Measurements from ENCODE around the gene PDCL2.

Gene PDCL2

GRCh38 chr4:55540271-55540670 lies 51.8 kb downstream of the PDCL2 start:
- in situ Hi-C loops (cut with MboI; ENCODE audit: low sequenced_read_pairs) = no loop called here

- in situ Hi-C loops (cut with MboI; ENCODE audit: low sequenced_read_pairs) = no loop called here
These were observed 52.4 kb downstream of the PDCL2 start for GRCh38 chr4:55539658-55540057.

GRCh38 chr4:55538531-55538930 lies 53.5 kb downstream of the PDCL2 start:
- in situ Hi-C loops (cut with MboI; ENCODE audit: low sequenced_read_pairs) = no loop called here

GRCh38 chr4:55534306-55534705 lies 57.7 kb downstream of the PDCL2 start:
- in situ Hi-C loops (cut with MboI; ENCODE audit: low sequenced_read_pairs) = no loop called here

GRCh38 chr4:55530691-55531090 lies 61.4 kb downstream of the PDCL2 start:
- in situ Hi-C loops (cut with MboI; ENCODE audit: low sequenced_read_pairs) = no loop called here

GRCh38 chr4:55530167-55530566 lies 61.9 kb downstream of the PDCL2 start:
- in situ Hi-C loops (cut with MboI; ENCODE audit: low sequenced_read_pairs) = no loop called here

GRCh38 chr4:55528491-55528890 lies 63.6 kb downstream of the PDCL2 start:
- in situ Hi-C loops (cut with MboI; ENCODE audit: low sequenced_read_pairs) = no loop called here

- in situ Hi-C loops (cut with MboI; ENCODE audit: low sequenced_read_pairs) = no loop called here
These were observed 67.0 kb downstream of the PDCL2 start for GRCh38 chr4:55524844-55525571.

- in situ Hi-C loops (cut with MboI; ENCODE audit: low sequenced_read_pairs) = no loop called here
These were observed 73.6 kb downstream of the PDCL2 start for GRCh38 chr4:55518442-55518841.

- in situ Hi-C loops (cut with MboI; ENCODE audit: low sequenced_read_pairs) = no loop called here
These were observed 74.4 kb downstream of the PDCL2 start for GRCh38 chr4:55517526-55518229.

- in situ Hi-C loops (cut with MboI; ENCODE audit: low sequenced_read_pairs) = no loop called here
These were observed 79.0 kb downstream of the PDCL2 start for GRCh38 chr4:55512922-55513571.

GRCh38 chr4:55512077-55512476 lies 80.0 kb downstream of the PDCL2 start:
- in situ Hi-C loops (cut with MboI; ENCODE audit: low sequenced_read_pairs) = no loop called here

- in situ Hi-C loops (cut with MboI; ENCODE audit: low sequenced_read_pairs) = no loop called here
These were observed 81.4 kb downstream of the PDCL2 start for GRCh38 chr4:55510685-55511084.

- in situ Hi-C loops (cut with MboI; ENCODE audit: low sequenced_read_pairs) = no loop called here
These were observed 82.8 kb downstream of the PDCL2 start for GRCh38 chr4:55509266-55509665.

GRCh38 chr4:55507612-55508011 lies 84.4 kb downstream of the PDCL2 start:
- in situ Hi-C loops (cut with MboI; ENCODE audit: low sequenced_read_pairs) = no loop called here
